ENCODE results near the gene SI. TPM values are rescaled to one million over a fixed set of nuclear protein-coding genes. Genes with fewer than 3 reads are reported as not detected.
"Not testable (repeated sequence)": the region's sequence is repeated elsewhere in the genome, so short reads cannot be mapped to it uniquely, and the experiment has no call there.

Gene SI
- polyA plus RNA-seq, 1 donor = 722 TPM

GRCh38 chr3:165011557-165011956 is 66.7 kb downstream of the SI start:
- Histone ChIP-seq H3K9me3 (ENCODE audit: control insufficient read depth, low read depth, low read length) (no peaks in the 10 kb centered on the region), H3K4me1 (ENCODE audit: control insufficient read depth, insufficient read depth, low read length) (no peaks in the 10 kb centered on the region), H3K4me3 (ENCODE audit: low read length) (no peak overlapping the region), H3K27me3 (ENCODE audit: control insufficient read depth, insufficient read depth, low read length) (no peaks in the 10 kb centered on the region), H3K27ac (ENCODE audit: low read length) (no peak overlapping the region), H3K36me3 (ENCODE audit: control insufficient read depth, insufficient read depth, low read length) (peaks cover 38% of the 10 kb centered on the region)
- 100% methylated on average over 3 of the region's 3 CpGs for WGBS (ENCODE audit: insufficient coverage, low lambda C conversion rate)
- no peak for DNase-seq

- Histone ChIP-seq H3K4me1 (ENCODE audit: control insufficient read depth, insufficient read depth, low read length) (no peaks in the 10 kb centered on the region), H3K27ac (ENCODE audit: low read length) (no peak overlapping the region), H3K27me3 (ENCODE audit: control insufficient read depth, insufficient read depth, low read length) (no peaks in the 10 kb centered on the region), H3K9me3 (ENCODE audit: control insufficient read depth, low read depth, low read length) (no peaks in the 10 kb centered on the region), H3K4me3 (ENCODE audit: low read length) (no peak overlapping the region), H3K36me3 (ENCODE audit: control insufficient read depth, insufficient read depth, low read length) (peaks cover 36% of the 10 kb centered on the region)
- peak in 1 of 2 donors; percentile 1 for DNase-seq
- 60% methylated on average over 1 of the region's 1 CpG for WGBS (ENCODE audit: insufficient coverage, low lambda C conversion rate)
Observed at GRCh38 chr3:164984947-164985346, 93.3 kb downstream of the SI start.

GRCh38 chr3:164962610-164963009 is 115.7 kb downstream of the SI start:
- DNase-seq = no peak
- no peak overlapping the region for H3K27ac ChIP-seq (ENCODE audit: low read length)
- H3K9me3 ChIP-seq (ENCODE audit: control insufficient read depth, low read depth, low read length) = no peaks in the 10 kb centered on the region
- H3K4me1 ChIP-seq (ENCODE audit: control insufficient read depth, insufficient read depth, low read length) = no peaks in the 10 kb centered on the region
- peaks cover 4% of the 10 kb centered on the region for H3K27me3 ChIP-seq (ENCODE audit: control insufficient read depth, insufficient read depth, low read length)
- 96% methylated on average over 5 of the region's 6 CpGs for WGBS (ENCODE audit: insufficient coverage, low lambda C conversion rate)
- no peaks in the 10 kb centered on the region for H3K36me3 ChIP-seq (ENCODE audit: control insufficient read depth, insufficient read depth, low read length)
- no peak overlapping the region for H3K4me3 ChIP-seq (ENCODE audit: low read length)

GRCh38 chr3:164952966-164953365 is 125.3 kb downstream of the SI start:
- Histone ChIP-seq H3K27ac (ENCODE audit: low read length) (no peak overlapping the region), H3K27me3 (ENCODE audit: control insufficient read depth, insufficient read depth, low read length) (no peaks in the 10 kb centered on the region), H3K4me1 (ENCODE audit: control insufficient read depth, insufficient read depth, low read length) (no peaks in the 10 kb centered on the region), H3K36me3 (ENCODE audit: control insufficient read depth, insufficient read depth, low read length) (no peaks in the 10 kb centered on the region), H3K9me3 (ENCODE audit: control insufficient read depth, low read depth, low read length) (no peaks in the 10 kb centered on the region), H3K4me3 (ENCODE audit: low read length) (no peak overlapping the region)
- WGBS (ENCODE audit: insufficient coverage, low lambda C conversion rate) = 78% methylated on average over 3 of the region's 3 CpGs
- no peak for DNase-seq

- WGBS (ENCODE audit: insufficient coverage, low lambda C conversion rate) = 86% methylated on average over 1 of the region's 7 CpGs
- not testable (repeated sequence) for H3K4me3 ChIP-seq (ENCODE audit: low read length); H3K27me3 ChIP-seq (ENCODE audit: control insufficient read depth, insufficient read depth, low read length); H3K27ac ChIP-seq (ENCODE audit: low read length); H3K9me3 ChIP-seq (ENCODE audit: control insufficient read depth, low read depth, low read length); H3K36me3 ChIP-seq (ENCODE audit: control insufficient read depth, insufficient read depth, low read length); DNase-seq; H3K4me1 ChIP-seq (ENCODE audit: control insufficient read depth, insufficient read depth, low read length)
Observed at GRCh38 chr3:164951403-164951802, 126.9 kb downstream of the SI start.

GRCh38 chr3:164940745-164941144 is 137.6 kb downstream of the SI start:
- Histone ChIP-seq H3K4me1 (ENCODE audit: control insufficient read depth, insufficient read depth, low read length) (no peaks in the 10 kb centered on the region), H3K27me3 (ENCODE audit: control insufficient read depth, insufficient read depth, low read length) (no peaks in the 10 kb centered on the region), H3K4me3 (ENCODE audit: low read length) (no peak overlapping the region), H3K9me3 (ENCODE audit: control insufficient read depth, low read depth, low read length) (no peaks in the 10 kb centered on the region), H3K27ac (ENCODE audit: low read length) (no peak overlapping the region), H3K36me3 (ENCODE audit: control insufficient read depth, insufficient read depth, low read length) (no peaks in the 10 kb centered on the region)
- WGBS (ENCODE audit: insufficient coverage, low lambda C conversion rate) = no CpG with 5 or more reads among the region's 1 CpG
- DNase-seq = no peak

GRCh38 chr3:164929642-164930041 is 148.7 kb downstream of the SI start:
- no peaks in the 10 kb centered on the region for H3K9me3 ChIP-seq (ENCODE audit: control insufficient read depth, low read depth, low read length)
- WGBS (ENCODE audit: insufficient coverage, low lambda C conversion rate) = 83% methylated on average over 2 of the region's 2 CpGs
- no peaks in the 10 kb centered on the region for H3K27me3 ChIP-seq (ENCODE audit: control insufficient read depth, insufficient read depth, low read length)
- no peaks in the 10 kb centered on the region for H3K36me3 ChIP-seq (ENCODE audit: control insufficient read depth, insufficient read depth, low read length)
- no peaks in the 10 kb centered on the region for H3K4me1 ChIP-seq (ENCODE audit: control insufficient read depth, insufficient read depth, low read length)
- no peak overlapping the region for H3K27ac ChIP-seq (ENCODE audit: low read length)
- no peak for DNase-seq
- H3K4me3 ChIP-seq (ENCODE audit: low read length) = no peak overlapping the region

Other genes starting within 250 kb of the SI start
- gene SLITRK3, start 117.9 kb upstream of the SI start, polyA plus RNA-seq = 1.1 TPM

Data from large intestine (tissue), 3 donors.